ENCODE data around the gene KHDC4.

Gene KHDC4

DNA sequence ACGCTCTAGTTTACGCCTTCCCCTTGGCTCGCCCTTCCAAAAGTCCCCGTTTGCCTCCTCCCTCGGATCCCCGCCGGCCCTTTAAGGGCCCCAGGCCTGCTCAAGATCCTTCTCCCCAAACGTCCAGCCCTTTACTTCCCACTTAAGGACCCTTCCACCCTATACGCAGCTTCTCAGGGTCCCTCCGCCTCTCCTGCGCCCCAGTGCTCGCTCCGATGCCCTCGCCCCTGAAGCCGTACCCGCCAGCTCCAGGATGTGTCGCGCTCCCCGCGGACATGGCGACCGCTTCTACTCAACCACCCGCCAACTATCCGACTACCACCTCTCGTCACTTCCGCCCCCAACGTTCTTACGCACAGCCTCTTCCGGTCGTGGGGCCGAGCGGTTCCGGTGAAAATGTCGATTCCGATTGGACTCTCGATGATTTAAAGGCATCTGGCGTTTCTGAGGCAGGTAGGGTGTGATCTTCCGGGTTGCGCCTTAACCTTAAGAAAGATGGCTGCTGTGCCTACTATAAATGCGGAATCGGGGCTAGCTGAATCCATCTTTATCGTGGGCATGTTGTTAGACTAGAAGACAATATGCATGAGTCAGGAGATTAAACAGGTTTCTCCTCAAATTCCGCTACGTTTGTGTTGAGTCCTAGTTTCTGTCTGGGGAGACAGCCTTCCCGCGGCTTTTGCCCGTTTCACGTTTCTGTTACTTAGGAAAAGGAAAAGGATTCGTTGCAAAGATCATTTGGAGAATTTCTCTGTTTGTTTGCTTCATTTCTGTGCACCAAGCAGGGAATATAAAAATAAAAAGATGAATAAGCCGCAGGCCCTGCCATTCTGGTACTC, at the start of gene KHDC4:
Gene KHDC4 (minus strand): TSS at position 317 of the 839 bp plus-strand sequence. CDS start 40 bp downstream, at position 277.
- no peak for DNase-seq

DNA sequence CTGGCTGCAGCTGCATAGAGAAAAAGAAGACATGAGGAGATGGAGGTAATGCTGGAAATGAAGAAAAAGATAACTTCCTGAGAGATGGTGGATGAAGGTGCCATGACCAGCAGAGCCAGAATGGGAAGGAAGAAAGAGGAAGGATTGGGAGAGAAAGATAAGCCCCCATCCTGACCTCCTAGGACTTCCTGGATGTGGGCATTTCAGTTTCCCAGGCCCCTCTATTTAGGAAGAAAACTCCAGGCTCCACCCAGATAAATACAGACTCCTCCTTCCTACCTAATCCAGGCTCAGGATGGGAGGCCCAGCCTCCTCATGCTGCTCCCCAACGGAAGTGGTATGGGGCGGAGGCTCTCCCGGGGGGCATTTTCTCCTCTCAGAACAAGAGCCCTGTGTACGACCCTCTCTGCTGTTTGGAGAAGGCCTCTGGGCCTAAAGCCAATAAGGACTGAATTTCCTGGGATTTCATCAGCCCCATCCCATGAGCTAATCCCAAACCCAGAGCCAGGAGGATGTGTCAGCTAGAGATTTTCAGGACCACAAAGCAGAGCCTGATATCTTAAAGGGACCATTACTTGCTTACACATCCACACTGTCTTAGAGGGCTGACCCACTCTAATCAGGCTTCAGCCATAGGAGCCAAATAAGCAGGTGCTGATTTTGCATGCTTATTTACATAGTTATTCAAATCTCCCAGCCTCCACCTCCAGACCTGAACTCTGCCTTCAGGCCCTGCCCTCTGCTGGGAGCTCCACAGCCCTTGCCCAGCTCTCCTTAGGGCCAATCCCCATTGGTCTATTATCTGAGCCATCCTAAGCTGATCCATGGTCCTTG, 49.2 kb upstream of the KHDC4 start:
- no peak for DNase-seq

DNA sequence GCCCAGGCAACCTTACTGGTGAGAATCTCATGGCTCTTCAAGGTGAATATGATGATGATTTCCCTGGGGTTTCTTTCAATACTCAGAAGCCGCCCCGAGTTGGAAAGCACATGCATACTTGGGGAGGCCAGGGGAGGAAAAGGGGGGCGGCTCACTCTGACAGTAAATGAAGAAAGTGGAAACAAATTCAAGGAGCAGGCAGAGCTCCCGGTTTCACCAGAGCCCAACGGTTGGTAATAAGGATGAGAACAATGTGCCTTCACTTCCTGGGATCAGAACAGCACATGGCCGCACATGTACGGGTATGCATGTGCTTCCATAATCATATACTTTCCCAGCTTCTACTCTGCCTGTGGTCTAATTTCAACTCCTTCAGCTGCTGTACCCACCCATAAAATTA, 47.9 kb upstream of the KHDC4 start:
- no peak for DNase-seq

DNA sequence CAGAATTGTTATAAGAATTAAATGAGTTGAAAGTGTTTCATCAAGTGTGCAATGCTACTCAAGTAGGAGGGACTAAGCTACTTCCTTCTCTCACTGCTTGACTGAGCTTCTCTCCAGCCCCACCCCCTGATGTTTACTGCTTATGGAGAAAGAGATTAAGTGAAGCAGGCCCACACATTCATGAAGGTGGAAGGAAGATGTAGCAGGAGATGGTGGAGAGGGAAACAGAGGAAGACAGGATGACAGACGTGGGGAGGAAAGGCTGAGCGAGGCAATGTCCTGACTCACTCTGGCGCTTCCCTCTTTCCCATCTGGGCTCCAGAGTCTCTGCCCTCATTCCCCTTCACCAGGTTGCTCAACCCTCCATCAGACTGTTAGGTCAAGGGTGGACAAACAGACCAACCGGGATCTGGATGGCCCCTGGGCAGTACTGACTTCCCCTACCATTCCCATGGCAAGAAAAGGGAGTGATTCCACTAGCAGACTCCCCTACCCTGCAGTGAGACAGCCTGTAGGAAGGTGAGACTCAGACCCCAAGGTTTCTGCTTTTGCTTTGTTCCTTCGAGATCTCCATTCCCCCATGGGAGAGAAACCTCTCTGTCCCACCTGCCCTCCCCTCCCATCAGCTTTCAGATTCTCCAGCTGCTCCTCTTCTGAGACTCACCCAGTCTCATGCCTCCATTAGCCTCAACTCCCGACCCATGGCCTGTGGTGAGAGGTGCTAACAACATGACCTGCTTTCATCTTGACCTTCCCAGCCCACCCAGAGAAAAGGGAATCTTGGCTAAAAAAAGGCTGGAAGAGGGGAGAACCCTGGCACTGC, 47.3 kb upstream of the KHDC4 start:
- no peak for DNase-seq

DNA sequence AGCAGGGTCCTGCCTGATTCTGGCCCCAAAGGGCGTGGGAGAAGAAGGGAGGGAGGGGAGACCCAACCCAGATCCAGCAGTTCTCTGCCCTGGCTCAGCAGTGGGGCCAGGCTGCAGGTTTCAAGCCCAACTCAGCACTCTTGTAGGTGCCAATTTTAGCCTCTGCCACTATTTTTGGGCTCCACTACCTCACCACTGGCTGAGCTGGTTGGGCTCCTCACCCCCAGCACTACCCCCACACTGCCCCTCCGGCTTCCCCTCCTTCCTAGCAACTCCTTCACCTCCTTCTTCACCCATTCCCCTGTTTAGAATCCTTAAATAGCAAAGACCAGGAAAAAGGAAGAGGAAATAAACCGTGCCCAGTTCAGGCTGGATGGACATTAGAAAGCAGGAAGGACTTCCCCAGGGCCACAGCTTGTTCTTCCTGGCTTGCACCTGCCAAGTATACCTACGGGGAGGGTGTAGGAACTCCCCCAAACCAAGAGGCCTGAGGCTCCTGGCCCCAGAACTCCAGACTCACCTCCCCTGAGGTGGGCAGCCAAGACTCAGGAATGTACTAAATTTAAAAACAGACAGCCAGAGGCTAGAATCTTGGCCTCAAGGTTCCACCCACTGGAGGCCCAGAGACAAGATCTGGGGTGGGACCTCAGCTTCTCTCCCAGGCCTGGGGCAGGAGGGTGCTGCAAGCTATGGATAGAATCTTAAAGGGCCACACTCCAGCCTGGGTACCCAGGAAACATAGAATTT, 45.6 kb upstream of the KHDC4 start:
- no peak for DNase-seq

- DNase-seq: no peak
Observed at GRCh38 chr1:155978973-155979429, 44.8 kb upstream of the KHDC4 start.

DNA sequence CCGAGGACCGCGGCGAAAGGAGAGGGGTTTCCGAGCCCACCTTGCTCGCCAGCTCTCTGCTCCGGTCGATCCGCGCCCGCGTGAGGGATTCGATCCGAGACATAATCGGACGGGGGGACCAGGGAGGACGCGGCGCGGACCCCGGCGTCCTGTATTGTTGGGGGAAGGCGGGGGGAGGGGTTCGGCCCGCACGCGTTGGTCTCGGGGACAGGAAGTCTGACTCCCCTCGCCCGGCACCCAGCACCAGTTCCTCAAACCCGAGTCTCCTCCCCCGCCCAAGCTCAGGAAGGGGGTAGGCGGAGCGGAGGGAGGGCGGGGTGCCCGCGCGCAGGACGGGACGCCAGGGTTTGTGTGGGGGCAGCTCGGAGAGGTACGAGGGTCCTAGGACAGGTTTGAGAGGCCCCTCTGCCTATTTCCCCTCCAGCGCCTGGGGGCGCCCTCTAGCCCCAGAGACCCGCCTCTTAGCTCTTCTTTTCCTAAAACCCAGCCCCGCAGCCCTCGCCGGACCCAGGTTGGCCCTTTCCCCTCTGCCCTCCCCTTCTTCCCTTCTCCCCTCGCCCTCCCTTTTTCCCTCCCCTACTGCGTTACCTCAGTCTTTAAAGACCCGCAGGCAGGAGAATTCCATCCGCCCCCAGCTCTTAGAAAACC, 44.2 kb upstream of the KHDC4 start, which contains the start of gene ARHGEF2:
Gene ARHGEF2 (minus strand): TSS at position 223 of the 648 bp plus-strand sequence. CDS start 120 bp downstream, at position 103.
- DNase-seq: no peak

GRCh38 chr1:155977690-155978324, 43.6 kb upstream of the KHDC4 start:
- no peak for DNase-seq

- DNase-seq: no peak
Observed at GRCh38 chr1:155976913-155977689, 42.9 kb upstream of the KHDC4 start.

- DNase-seq: no peak
Observed at GRCh38 chr1:155976062-155976912, 42.1 kb upstream of the KHDC4 start.

DNA sequence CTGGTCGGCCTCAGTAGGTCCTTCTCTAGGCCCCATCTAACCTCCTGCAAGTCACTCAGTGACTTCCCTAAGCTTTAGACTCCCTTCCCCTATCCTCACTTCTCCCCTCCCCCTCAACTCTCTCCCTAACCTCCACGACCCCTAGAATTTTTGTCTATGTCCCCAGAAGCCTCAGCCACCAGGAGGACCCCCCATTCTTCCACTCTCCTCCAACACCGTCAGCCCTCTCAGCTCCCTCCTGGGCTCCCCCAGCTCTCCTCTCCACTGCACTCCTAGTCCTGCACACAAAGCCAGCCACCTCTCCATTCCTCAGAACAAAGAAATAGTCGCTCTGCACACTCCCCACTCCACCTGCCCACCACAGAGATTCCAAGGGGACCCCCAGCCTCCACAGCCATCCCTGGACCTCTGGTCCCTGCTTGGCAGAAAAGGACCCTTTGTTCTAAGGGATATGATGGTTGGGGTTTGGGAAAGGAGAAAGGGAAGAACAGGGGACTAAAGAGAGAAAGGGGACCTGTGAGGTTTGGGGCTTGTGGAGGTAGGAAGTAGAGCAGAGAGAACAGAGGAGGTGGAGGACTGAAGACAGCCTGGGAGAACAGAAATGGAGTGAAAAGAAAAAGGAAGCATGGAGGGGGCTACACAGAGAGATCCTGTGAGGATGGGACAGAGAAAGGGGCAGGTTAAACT, 41.3 kb upstream of the KHDC4 start:
- no peak for DNase-seq

DNA sequence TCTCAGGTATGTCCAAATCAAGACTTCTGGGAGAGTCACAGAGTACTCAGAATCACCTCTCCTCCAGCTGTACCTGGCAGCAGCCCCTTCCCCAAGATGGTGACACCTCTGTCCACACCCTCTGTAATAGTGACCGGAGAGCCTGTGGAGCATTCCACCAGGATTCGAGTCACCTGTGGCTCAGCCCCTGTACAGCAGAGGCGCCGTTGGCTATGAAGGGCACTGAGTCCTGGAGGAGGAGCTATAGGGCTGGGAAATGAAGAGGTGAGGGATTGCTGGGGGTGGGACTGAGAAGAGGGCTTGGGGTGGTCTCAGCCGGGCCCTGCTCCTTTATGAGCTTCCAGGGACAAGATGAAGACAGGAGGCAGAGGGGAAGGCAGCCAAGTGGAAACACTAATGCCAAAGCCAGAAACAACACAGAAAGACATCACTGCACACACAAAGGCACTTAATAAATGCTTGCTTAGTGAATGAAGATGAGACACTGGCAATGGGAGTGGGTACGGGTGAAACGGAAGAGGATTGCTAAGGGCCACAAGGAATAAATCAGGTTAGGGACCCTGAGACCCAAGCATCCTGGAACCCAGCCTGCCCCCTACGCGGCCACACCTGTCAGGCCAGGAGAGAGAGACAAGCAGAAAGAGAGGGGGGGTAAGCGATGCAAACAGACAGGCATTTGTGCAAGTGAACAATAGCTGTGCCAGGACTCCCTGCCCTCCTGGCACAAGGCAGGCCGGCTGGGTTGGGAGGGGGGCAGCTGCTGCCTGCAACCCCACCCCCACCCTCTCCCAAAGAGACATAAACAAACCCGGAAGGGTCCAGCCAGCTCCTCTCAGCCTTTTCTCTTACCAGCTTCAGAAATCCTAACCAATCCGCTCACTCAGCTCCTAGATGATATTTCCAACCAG, 40.2 kb upstream of the KHDC4 start:
- DNase-seq: no peak

DNA sequence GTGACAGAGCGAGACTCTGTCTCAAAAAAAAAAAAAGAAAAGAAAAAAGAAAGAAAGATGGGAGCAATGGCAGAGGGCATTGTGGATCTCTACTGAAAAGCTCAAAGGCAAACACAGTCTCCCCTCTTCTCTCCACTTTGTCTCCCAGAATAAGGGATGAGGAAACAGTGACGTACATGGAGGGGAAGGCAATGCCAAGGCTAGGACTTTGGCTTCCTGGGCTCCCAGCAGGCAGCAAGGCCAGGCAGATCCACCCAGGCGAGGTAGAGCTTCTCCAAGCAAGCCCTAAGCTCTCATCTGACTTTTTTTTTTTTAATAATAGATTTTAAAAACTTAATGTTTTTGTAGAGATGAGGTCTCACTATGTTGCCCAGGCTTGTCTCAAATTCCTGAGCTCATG, 39.5 kb upstream of the KHDC4 start:
- DNase-seq: no peak

- no peak for DNase-seq
Observed at GRCh38 chr1:155971910-155972809, 37.9 kb upstream of the KHDC4 start.

DNA sequence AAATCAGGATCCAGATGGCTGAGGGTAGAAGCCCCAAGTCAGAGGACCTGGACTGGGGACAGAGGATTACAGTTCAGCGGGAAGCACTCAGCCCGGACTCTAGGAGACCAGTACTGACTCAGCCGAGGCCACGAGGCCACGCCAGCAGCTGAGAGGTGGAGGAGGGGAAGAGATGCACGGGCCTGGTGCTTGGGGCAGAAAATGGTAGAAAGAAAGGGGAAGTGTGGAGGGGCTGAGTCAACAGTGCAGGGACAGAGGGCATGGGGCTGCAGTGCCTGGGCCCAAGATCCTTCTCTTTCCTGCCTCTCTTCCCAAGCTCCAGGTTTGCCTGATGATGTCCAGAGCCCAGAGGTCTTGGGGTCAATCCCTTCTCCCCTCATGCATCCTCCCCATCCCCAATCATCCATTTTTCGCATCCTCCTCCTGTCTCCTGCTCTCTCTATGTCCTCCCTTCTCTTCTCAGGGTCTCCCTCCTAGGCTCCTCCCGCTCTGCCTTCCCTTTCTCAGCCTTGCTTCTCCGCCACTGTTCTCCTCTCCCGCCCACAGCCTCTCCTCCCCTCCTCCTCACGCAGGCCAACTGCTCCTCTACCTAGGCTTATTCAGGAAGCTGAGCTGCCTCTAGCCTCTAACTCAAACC, 36.4 kb upstream of the KHDC4 start:
- DNase-seq: no peak

GRCh38 chr1:155969377-155969791, 35.2 kb upstream of the KHDC4 start:
- DNase-seq: no peak
